GM18505 (cell line): ENCODE results near the gene ADAMTS12.

ENCODE experiments used
- ATAC-seq: cut with Tn5 transposase; IDR thresholded peaks from one replicate; pipeline ENCODE4 v1.9.1; 2021; ENCODE audit not compliant: unreplicated experiment
- POLR2A ChIP-seq: IDR thresholded peaks from 4 replicates; pipeline ENCODE4 v1.6.1; 2011; ENCODE audit warnings: borderline replicate concordance; ENCODE audit not compliant: insufficient read depth, insufficient read length; ENCODE audit errors: extremely low read depth

Gene ADAMTS12

GRCh38 chr5:33671700-33672291 lies 220.0 kb downstream of the ADAMTS12 start:
- ATAC-seq, result no peak
- no peak for TF ChIP-seq POLR2A

DNA sequence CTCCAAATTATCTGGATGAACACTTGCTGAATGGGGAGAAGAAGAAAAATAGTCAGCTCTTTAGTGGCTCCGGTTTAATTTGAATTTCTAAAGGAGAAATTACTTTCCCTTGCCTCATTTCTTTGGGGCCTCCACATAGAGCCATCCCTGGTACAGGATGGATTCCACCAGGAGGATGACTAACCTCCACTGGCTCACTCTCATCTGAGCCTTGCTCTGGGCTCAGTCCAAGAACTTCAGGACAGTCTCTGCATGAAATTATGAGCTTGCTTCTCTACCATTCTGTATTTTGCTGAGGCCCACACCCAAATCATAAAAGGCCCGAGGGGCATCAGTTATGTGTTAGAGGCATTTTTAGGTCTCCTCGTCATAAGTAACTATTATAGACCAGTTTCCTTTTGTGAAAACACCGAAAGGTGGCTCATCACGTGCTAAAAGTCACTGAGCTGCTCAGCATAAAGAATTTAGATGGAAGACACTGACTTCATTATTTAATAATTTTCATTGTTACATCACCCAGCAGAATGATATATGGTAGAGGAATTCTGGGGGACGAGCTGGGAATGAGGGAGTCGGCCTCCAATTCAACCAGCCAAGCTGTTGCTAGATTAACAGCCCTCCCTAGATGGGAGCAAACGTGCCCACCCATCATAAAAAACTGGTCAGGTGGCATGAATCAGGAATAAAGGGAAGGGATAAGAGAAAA lies 228.9 kb downstream of the ADAMTS12 start:
- TF ChIP-seq POLR2A, result no peak
- no peak for ATAC-seq

DNA sequence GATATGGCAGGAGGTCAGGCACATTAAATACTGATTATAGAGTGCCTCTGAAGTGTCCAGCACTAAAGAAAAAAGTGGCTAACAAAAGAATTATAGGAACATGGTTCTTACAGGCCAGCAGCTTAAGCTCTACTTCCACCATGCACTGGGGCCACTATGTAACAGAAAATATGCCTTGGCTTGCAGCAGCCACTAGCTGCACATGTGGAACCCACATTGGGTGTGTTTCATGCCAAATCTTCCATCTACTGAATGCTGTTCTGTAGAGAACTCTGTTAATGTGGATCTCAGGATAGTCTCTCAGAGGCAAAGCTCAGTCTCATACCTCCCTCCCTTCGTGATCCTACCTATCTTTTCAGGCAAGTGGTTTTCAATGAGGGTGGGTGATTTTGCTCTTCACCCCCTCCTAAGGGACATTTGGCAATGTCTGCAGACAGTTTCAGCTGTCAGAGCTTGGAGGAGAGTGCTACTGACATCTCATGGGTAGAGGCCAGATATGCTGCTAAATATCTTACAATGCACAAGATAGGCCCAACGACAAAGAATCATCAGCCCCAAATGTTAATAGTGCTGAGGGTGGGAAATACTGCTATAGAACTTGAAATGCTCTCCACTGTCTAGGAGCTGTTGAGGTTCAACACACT lies 232.1 kb downstream of the ADAMTS12 start:
- TF ChIP-seq POLR2A, result no peak

GRCh38 chr5:33657804-33658440 lies 233.9 kb downstream of the ADAMTS12 start:
- ATAC-seq, result no peak
- TF ChIP-seq POLR2A, result no peak

More for the DNA sequence above, 232.1 kb downstream of the ADAMTS12 start:
- ATAC-seq, result no peak

DNA sequence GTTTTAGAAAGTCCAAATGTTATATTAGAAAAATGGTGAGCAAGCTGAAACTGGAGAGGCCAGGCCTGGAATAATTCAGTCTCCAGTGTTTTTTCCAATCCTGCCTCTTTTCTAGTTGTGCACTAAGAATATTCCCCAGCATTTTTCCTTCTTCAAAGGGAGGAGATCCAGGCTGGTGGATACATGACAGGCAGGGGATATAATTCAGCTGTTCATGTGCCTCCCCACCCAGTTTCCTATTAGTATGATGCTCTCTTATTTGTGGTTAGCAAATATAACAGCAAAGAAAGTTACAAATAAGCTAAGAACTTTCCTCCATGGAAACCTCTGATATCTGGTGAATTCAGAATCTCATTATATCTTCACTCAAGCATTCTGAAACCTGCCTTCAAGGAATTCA lies 234.6 kb downstream of the ADAMTS12 start:
- no peak for TF ChIP-seq POLR2A
- no peak for ATAC-seq

DNA sequence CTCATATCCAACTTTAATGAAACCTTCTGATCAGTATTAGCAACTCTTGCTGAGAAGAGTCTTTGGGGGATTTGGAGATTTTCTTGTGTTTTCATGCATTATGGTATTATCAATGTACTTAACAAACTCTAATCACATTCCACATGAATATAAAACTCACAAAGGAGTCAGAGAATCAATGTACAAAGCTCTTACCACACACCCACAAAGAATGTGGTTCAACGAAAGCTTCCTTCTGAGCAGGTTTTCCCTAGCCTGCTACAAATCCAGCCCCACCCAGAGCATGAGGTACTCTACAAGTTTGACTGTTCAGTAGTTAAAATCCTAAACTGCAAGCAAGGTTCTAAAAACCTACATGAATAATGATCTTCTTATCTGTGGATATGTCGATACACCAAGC lies 240.9 kb downstream of the ADAMTS12 start:
- no peak for TF ChIP-seq POLR2A
- no peak for ATAC-seq

GRCh38 chr5:33649549-33650482 lies 242.0 kb downstream of the ADAMTS12 start:
- ATAC-seq, result no peak
- TF ChIP-seq POLR2A, result no peak

DNA sequence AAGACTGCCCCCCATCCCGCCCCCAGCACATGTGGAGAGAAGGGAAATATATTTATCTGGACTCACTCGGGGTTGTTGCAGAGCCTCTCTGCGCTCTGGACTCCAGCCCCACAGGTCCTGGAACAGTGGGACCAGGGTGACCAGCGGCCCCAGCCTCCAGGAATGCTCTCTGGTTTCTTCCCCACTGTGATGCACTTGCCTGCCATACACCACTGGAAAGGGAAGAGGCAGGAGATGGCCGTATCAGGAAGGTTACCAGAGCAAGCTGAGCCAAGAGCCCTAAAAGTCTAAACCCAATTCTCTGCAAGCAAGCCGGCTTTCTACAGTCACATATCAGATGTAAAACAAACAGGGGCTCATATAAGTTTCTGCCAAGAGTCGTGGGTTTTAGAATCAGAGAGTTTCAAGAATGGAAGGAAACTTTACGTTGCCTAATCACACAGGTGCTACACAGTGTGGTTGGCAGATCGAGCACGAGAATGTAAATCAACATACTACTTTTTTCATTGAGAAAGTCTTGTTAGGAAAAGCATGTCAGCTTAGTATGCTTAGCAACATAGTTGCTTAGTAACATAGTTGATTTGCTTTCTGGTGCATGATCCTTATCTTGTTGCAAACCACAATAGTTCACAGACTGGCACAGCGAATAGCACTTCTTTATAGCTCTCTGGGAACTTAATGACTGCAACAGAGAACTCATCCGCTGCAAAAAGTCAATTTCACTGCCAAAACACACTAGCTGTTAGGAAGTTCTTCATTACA lies 249.9 kb downstream of the ADAMTS12 start:
- TF ChIP-seq POLR2A, result no peak
- peak; percentile 54 for ATAC-seq

GRCh38 chr5:33639474-33639873 lies 252.3 kb downstream of the ADAMTS12 start:
- no peak for TF ChIP-seq POLR2A
- no peak for ATAC-seq

- ATAC-seq, result no peak
- TF ChIP-seq POLR2A, result no peak
Measured at GRCh38 chr5:33637011-33637410, 254.8 kb downstream of the ADAMTS12 start.

- no peak for ATAC-seq
Measured at GRCh38 chr5:33635582-33635981, 256.2 kb downstream of the ADAMTS12 start.

GRCh38 chr5:33633699-33634098 lies 258.1 kb downstream of the ADAMTS12 start:
- TF ChIP-seq POLR2A, result no peak
- no peak for ATAC-seq

More at GRCh38 chr5:33635582-33635981, 256.2 kb downstream of the ADAMTS12 start:
- no peak for TF ChIP-seq POLR2A
